SKM-1 (cell line): ENCODE results near the gene COPZ2.
A peak's percentile ranks its signal among the peaks of the same experiment; 100 is the strongest.
"Not testable (repeated sequence)": the region's sequence is repeated elsewhere in the genome, so short reads cannot be mapped to it uniquely, and the experiment has no call there.

Experiments
- DNase-seq: peaks from one replicate; lab custom pipeline; 2025; ENCODE audit not compliant: unreplicated experiment; lab: John Stamatoyannopoulos, UW

Gene COPZ2

GRCh38 chr17:48037036-48037837 is at the start of gene COPZ2:
TSS of gene COPZ2 (minus strand) at chr17:48037797. CDS start at chr17:48037777, 20 bp downstream.
- DNase-seq, result no peak

DNA sequence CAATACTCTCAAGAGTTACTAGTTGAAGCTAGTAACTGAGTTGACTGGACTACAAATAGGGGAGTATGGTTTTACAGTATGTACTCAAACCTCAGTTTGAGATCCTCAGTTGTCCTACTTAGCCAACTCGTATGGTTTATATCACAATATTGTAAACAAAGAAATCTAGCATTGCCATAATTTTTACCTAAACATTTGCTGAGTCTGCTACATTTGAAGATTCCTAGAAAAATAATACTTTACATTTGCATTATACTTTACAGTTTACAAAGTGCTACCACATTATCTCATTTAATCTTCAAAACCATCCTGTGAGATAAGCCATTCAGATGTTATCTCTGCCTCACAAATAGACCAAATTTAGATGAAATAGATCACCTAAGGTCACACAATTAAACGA is 47.3 kb upstream of the COPZ2 start:
- DNase-seq, result no peak

GRCh38 chr17:48081858-48082257 is 44.3 kb upstream of the COPZ2 start:
- DNase-seq, result no peak

- DNase-seq, result not testable (repeated sequence)
Observed at GRCh38 chr17:48077152-48077551, 39.6 kb upstream of the COPZ2 start.

- peak; percentile 26 for DNase-seq
Observed at GRCh38 chr17:48074322-48075081, 36.9 kb upstream of the COPZ2 start.

DNA sequence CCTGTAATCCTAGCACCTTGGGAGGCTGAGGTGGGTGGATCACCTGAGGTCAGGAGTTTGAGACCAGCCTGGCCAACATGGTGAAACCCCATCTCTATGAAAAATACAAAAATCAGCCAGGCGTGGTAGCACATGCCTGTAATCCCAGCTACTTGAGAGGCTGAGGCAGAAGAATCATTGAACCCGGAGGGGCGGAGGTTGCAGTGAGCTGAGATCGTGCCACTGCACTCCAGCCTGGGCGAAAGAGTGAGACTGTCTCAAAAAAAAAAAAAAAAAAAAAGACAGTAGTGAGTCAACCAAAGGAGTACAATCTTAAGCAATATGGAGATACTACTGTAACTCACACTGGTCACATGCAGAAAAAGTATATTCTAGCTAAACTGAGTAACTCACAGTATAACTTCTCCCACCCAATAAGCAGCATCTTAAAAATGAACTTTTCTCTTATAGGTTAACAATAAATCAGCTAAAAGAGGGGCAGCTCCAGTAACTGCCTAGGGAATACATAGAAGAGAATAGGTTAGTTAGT is 36.0 kb upstream of the COPZ2 start:
- DNase-seq, result not testable (repeated sequence)

- DNase-seq, result not testable (repeated sequence)
Observed at GRCh38 chr17:48072811-48073210, 35.2 kb upstream of the COPZ2 start.

GRCh38 chr17:48071654-48072053 is 34.1 kb upstream of the COPZ2 start:
- DNase-seq, result no peak

- no peak for DNase-seq
Observed at GRCh38 chr17:48070195-48070594, 32.6 kb upstream of the COPZ2 start.

DNA sequence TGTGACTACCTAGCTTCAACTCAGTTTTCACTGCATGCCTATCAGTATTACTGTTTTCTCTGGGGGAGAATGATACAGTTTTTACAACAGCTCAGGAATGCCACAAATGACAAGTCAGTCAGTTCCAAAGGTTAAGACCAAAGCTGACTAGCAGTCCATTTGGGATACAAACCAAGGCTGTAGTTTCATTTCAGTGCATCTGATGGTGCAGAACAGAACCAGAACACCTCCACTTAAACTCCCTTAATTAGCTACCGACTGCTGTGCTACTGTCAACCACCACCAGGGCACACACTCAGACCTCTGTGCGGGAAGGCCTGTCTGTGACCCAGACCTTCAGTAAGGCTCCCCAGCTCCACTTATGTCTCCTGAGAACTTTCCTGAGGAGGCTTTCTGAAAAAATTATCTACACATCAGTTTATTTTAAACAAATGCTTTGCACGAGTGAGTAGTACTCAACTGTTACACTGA is 30.9 kb upstream of the COPZ2 start:
- no peak for DNase-seq

DNA sequence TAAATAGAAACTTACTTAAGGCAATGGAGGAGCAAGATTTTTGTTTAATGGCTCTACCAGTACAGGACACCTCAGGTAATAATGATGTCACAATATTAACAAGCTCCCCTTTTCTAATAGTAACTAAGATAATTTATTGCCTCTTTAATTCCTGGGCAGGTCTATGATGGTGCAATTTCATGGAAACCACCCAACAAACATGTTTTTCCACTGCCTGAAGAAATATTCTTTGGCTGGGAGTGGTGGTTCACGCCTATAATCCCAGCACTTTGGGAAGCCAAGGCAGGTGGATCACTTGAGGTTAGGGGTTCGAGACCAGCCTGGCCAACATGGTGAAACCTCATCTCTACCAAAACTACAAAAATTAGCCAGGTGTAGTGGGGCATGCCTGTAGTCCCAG is 30.2 kb upstream of the COPZ2 start:
- DNase-seq, result not testable (repeated sequence)

- DNase-seq, result no peak
Observed at GRCh38 chr17:48067245-48067644, 29.6 kb upstream of the COPZ2 start.

GRCh38 chr17:48066656-48067055 is 29.1 kb upstream of the COPZ2 start:
- DNase-seq, result no peak

DNA sequence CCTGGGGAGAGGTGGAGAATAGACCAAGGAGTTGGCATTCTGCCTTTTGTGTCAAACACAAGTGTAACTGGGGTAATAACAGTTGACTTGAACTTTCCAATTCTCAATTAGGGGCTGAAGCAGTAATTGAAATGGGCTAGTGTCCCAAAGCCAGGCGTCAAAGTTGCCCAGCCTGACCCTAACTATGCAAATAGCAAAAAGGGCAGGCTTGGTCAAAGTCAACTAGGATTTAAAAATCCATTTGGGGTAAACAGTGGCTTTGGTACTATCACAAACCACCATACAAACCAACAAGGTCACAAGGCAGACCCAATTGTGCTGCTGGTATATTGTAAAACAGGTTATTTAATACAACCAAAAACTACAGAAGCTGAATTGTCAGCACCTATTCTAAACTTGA is 28.6 kb upstream of the COPZ2 start:
- no peak for DNase-seq

GRCh38 chr17:48064638-48065037 is 27.0 kb upstream of the COPZ2 start:
- no peak for DNase-seq

DNA sequence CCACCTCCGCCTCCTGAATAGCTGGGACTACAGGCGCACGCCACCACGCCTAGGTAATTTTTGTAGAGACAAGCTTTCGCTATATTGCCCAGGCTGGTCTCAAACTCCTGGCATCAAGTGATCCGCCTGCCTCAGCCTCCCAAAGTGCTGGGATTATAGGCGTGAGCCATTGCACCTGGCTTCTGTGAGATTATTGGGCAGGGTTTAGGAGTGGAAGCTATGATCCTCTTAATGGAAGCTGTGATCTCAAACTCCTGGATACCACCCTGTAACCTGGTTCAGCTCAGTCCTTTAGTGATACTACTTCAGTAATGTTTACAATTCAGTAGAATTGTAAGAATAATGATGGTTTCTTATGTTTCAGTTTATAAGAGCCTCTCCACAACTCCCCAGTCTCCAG is 24.7 kb upstream of the COPZ2 start:
- no peak for DNase-seq

- DNase-seq, result no peak
Observed at GRCh38 chr17:48060249-48060648, 22.7 kb upstream of the COPZ2 start.

- DNase-seq, result no peak
Observed at GRCh38 chr17:48059125-48059668, 21.6 kb upstream of the COPZ2 start.

GRCh38 chr17:48058393-48059124 is 21.0 kb upstream of the COPZ2 start:
- no peak for DNase-seq

- no peak for DNase-seq
Observed at GRCh38 chr17:48057626-48058025, 20.0 kb upstream of the COPZ2 start.

DNA sequence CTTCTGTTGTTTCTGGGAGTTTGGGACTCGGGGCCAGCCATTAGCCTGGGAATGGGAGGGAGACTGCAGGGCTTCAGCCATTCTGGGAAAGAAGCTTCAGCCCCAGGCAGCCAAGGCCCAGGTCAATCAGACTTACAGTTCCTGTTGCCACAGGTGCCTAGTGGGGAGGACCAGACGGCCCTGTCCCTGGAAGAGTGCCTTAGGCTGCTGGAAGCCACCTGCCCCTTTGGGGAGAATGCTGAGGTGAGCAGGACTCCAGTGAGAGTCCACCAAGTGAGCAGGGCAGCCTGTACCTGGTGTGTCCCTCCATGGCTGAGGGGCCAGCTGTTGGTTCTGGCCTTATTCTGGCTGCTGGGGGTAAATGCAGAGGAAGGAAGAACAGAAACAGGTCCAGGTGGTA is 19.3 kb upstream of the COPZ2 start:
- no peak for DNase-seq
